HG02678 (cell line): ENCODE data around the gene PRPF31.
"Not testable (repeated sequence)": the region's sequence is repeated elsewhere in the genome, so short reads cannot be mapped to it uniquely, and the experiment has no call there.

Experiments used
- ATAC-seq: cut with Tn5 transposase; IDR thresholded peaks from one replicate; pipeline ENCODE4 v1.9.1; 2021; ENCODE audit warnings: mild to moderate bottlenecking, moderate library complexity; ENCODE audit not compliant: unreplicated experiment

PRPF31 gene

GRCh38 chr19:54160854-54161253 lies 45.3 kb downstream of the PRPF31 start:
- ATAC-seq = no peak

GRCh38 chr19:54162241-54162805 lies 46.8 kb downstream of the PRPF31 start:
- no peak for ATAC-seq

GRCh38 chr19:54162884-54163283 lies 47.3 kb downstream of the PRPF31 start:
- ATAC-seq = no peak

GRCh38 chr19:54164369-54165068 lies 49.0 kb downstream of the PRPF31 start:
- ATAC-seq = no peak

GRCh38 chr19:54165222-54165621 lies 49.7 kb downstream of the PRPF31 start:
- ATAC-seq = no peak

DNA sequence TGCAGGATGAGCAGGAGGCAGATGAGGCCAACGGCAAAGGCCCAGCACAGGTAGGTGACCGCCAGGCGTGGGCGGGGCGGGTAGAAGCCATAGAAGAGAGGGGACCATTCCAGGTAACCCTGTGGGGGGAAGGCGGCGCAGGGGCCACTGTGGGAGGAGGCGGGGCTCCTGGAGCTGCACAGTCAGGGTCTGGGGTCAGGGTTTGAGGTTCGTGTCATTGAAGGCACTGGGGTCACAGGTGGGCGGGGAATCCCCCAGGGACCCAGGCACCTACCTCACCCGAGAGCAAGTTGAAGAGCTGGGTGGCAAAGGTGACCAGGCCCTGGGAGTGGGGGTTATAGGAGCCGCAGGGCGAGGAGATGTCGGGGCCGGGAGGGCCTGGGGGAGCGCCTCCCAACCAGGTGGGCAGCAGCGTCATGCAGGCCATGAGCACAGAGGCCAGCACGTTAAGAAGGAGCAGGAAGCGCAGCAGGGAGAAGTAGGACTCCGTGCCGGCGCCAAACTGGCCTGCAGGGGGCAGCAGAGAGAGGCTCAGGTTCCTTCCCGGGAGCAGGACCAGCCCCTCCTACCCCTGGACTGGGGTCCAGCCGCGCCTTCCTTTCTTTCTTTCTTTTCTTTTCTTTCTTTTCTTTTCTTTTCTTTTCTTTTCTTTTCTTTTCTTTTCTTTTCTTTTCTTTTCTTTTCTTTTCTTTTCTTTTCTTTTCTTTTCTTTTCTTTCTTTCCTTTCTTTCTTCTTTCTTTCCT lies 52.8 kb downstream of the PRPF31 start:
- peak; percentile 55 for ATAC-seq

DNA sequence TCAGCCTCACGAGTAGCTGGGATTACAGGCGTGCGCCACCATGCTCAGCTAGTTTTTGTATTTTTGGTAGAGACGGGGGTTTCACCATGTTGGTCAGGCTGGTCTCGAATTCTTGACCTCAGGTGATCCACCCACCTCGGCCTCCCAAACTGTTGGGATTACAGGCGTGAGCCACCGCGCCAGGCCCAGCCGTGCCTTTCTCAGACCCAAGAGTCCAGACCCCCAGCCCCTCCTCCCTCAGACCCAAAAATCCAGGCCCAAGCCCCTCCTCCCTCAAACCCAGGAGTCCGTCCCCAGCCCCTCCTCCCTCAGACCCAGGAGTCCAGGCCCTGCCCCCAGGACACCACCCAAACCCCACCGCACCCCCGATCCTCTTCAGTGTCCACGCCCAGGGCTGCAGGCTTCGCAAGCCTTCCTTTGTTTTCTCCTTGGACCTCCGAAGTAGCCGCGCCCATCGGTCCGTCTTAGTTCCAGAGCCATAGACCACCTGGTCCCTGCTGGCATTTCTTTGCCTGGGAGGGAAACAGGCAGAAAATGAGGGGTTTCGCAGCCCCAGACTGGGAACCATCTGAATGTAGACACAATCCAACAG lies 53.7 kb downstream of the PRPF31 start:
- ATAC-seq = no peak

- not testable (repeated sequence) for ATAC-seq
Measured at GRCh38 chr19:54171736-54172431, 56.3 kb downstream of the PRPF31 start.

DNA sequence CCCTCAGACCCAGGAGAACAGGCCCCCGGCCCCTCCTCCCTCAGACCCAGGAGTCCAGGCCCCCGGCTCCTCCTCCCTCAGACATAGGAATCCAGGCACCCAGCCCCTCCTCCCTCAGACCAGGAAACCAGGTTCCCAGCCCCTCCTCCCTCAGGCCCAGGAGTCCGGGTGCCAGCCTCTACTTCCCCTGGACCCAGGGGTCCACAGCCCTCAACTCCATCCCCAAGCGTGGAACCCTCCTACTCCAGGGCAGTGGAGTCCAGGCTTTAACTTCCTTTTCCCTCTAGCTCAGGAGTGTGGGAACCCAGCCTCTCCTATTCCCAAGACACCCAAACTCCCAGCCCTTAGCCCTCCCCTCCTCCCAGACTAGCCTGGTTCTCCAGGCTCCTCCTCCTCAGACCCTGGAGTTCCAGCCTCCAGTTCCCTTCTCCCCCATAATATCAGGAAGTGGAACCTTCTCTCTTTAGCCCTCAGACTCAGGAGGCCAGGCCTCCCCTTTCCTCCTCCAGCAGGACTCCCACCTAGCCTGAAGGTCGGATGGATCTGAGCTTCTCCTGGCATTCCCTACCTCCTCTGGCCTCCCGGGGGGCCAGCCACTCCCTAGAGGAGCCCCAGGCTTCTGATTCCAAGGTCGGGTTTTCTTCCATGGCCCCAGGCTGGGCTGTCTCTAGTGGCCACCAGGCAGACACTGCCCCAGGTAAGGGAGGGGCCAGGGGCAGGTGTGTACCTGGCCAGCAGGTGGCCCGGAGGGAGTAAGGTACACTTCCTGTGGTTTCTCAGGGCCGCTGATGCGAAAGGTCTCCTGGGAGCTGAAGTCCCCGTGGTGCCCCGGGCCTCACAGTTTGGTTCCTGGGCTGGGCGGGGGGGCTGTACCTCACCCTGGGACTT lies 57.2 kb downstream of the PRPF31 start, which contains the start of gene TMC4:
Gene TMC4, minus strand, starts transcription at position 690 of the 888 bp plus-strand sequence. Its CDS starts 43 bp downstream, at position 647.
- no peak for ATAC-seq

DNA sequence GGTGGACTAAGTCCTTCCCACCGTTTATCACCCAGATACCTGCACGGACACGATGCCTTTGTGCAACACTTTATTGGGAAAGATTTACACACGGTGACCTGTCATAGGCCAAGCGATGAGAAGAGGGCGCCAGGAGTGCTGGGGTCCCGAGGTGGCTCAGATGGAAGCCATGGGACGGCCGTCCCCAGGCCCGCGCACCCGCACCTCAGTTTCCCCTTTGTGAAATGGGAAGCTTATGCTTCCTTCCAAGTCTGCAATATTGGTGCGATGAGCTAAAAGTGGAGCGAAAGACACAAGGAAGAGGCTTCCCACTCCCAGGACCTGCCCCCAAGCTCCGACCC lies 57.8 kb downstream of the PRPF31 start:
- no peak for ATAC-seq

- no peak for ATAC-seq
Measured at GRCh38 chr19:54173951-54174834, 58.6 kb downstream of the PRPF31 start.

- ATAC-seq = no peak
Measured at GRCh38 chr19:54178581-54179261, 63.2 kb downstream of the PRPF31 start.

DNA sequence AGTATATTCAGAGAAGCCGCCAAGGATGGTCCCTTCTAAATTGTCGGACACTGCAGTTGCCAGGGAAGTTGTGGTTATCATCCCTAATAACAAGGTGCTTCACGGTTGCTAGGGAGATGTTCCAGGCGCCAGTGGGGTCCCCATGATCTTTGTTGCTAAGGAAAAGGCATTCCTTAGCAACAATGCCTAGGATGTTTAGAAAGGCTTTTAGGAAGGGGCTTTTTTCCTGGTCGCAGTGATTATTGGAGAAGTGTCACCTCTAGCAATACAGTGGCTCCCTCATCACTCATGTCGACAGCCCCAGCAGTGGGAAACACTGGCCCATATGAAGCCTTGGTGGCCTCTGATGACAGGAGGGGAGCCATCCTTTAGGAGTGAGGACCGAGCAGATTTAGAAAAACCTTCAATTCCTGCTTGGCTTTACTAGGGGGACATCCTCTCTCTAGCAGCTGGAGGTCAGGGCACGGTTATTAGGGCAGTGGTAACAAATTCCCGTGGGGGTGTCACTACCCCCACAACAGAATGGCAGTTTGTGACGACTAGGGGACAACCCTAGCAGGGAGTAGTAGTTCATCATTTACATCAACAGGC lies 63.8 kb downstream of the PRPF31 start:
- no peak for ATAC-seq

GRCh38 chr19:54179921-54180461 lies 64.4 kb downstream of the PRPF31 start:
- no peak for ATAC-seq

- ATAC-seq = no peak
Measured at GRCh38 chr19:54180691-54181091, 65.1 kb downstream of the PRPF31 start.
